ENCODE data around the gene ERI3. TPM values are rescaled to one million over a fixed set of nuclear protein-coding genes. Genes with fewer than 3 reads are reported as not detected.

ERI3 gene
- total and polyA plus RNA-seq, 2 of the 13 experiments (the other 11 are each of a cell fraction or from before 2014, with no cell fraction given) = 35.6 to 35.9 TPM

- peak; percentile 69 for DNase-seq (ENCODE audit: low spot score)
- Histone ChIP-seq H3K4me1 (ENCODE audit: insufficient read depth, low read length) (peaks cover 44% of the 10 kb centered on the region), H3K4me3 (replicated peaks in 1 of 3; ENCODE audit: insufficient read depth in 1 of 3, low read depth in 2 of 3, low read length in 3 of 3) (peak overlapping the region in 1 of 3 experiments; percentile 18; a peak in 1 of 6 replicates), H3K9me3 (ENCODE audit: low read length) (no peaks in the 10 kb centered on the region), H3K9ac (ENCODE audit: insufficient read depth, low read depth, low read length) (peak overlapping the region; percentile 39), H3K4me2 (ENCODE audit: low read depth, low read length) (peak overlapping the region; percentile 67), H3K79me2 (ENCODE audit: insufficient read depth, low read length) (no peaks in the 10 kb centered on the region), H3K36me3 (replicated peaks in 1 of 2; ENCODE audit: control insufficient read depth in 1 of 2, insufficient read depth in 2 of 2, low read length in 2 of 2) (peaks cover 0 to 10% of the 10 kb centered on the region in 2 experiments; a peak in 2 of 5 replicates), H3K27me3 (ENCODE audit: control insufficient read depth in 1 of 2, insufficient read depth in 2 of 2, low read length in 2 of 2) (no peaks in the 10 kb centered on the region), H4K20me1 (ENCODE audit: insufficient read depth, low read length) (no peaks in the 10 kb centered on the region), H3K27ac (ENCODE audit: extremely low read length, insufficient read depth, low read length) (peak overlapping the region; percentile 79), H2AFZ (ENCODE audit: low read length) (no peak overlapping the region)
- in situ Hi-C loops (cut with HindIII; ENCODE audit: extremely low pct_ligation_motif_present, low pct_unique_long_range_greater_than_20kb) (loop anchor here (5.0 kb wide), 1 partner anchor 47 kb away; no protein-coding TSS in a partner anchor), intact Hi-C loops (cut with micrococcal nuclease; ENCODE audit: unreplicated experiment) (no loop called here)
- ATAC-seq = peak; percentile 59
- ChIA-PET POLR2A (interaction anchor here (0.7 to 5.5 kb wide), 15 partner anchors 9 to 736 kb away, joined by 3 to 82 read pairs (median 11); partner anchors contain the start of genes ARMH1, DMAP1 and TMEM53), CTCF (ENCODE audit: low intra/inter-chr PET ratio, low total read pairs) (no interaction called here)
- WGBS (ENCODE audit: low lambda C conversion rate) = 74% methylated on average over 2 of the region's 2 CpGs
- no TSS peak for BruUV-seq (replicated peaks)
- FAIRE-seq = peak; percentile 71
- no peak for TF ChIP-seq GABPB1 (CRISPR knock-in tag; IDR thresholded peaks at IDR 0.05)
- TF ChIP-seq, protein P1, sequence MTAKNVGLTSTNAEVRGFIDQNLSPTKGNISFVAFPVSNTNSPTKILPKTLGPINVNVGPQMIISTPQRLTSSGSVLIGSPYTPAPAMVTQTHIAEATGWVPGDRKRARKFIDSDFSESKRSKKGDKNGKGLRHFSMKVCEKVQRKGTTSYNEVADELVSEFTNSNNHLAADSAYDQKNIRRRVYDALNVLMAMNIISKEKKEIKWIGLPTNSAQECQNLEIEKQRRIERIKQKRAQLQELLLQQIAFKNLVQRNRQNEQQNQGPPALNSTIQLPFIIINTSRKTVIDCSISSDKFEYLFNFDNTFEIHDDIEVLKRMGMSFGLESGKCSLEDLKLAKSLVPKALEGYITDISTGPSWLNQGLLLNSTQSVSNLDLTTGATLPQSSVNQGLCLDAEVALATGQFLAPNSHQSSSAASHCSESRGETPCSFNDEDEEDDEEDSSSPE (CRISPR knock-in tag; IDR thresholded peaks at IDR 0.05) = no peak
- TF ChIP-seq, protein P2, sequence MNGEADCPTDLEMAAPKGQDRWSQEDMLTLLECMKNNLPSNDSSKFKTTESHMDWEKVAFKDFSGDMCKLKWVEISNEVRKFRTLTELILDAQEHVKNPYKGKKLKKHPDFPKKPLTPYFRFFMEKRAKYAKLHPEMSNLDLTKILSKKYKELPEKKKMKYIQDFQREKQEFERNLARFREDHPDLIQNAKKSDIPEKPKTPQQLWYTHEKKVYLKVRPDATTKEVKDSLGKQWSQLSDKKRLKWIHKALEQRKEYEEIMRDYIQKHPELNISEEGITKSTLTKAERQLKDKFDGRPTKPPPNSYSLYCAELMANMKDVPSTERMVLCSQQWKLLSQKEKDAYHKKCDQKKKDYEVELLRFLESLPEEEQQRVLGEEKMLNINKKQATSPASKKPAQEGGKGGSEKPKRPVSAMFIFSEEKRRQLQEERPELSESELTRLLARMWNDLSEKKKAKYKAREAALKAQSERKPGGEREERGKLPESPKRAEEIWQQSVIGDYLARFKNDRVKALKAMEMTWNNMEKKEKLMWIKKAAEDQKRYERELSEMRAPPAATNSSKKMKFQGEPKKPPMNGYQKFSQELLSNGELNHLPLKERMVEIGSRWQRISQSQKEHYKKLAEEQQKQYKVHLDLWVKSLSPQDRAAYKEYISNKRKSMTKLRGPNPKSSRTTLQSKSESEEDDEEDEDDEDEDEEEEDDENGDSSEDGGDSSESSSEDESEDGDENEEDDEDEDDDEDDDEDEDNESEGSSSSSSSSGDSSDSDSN (CRISPR knock-in tag; IDR thresholded peaks at IDR 0.05) = no peak
- TF ChIP-seq ZNF160 (CRISPR knock-in tag; IDR thresholded peaks at IDR 0.05) = no peak
- 0 out of 2 replicates have a peak, but pooled peaks have one; percentile 22 for TF ChIP-seq MIXL1 (CRISPR knock-in tag; IDR thresholded peaks at IDR 0.05)
- TF ChIP-seq GATAD2A (CRISPR knock-in tag; IDR thresholded peaks at IDR 0.05) = 0 out of 2 replicates have a peak, but pooled peaks have one; percentile 12
- no peak for TF ChIP-seq SOX13 (IDR thresholded peaks at IDR 0.05)
- TF ChIP-seq SOX13 (CRISPR knock-in tag; conservative IDR thresholded peaks at IDR 0.05 in 1 of 2, IDR thresholded peaks at IDR 0.05 in 1 of 2) = peak in 1 of 2 experiments; percentile 51; a peak in 2 of 4 replicates
- TF ChIP-seq ZNF572 (CRISPR knock-in tag; IDR thresholded peaks at IDR 0.05) = 0 out of 2 replicates have a peak, but pooled peaks have one; percentile 38
- TF ChIP-seq ZNF501 (CRISPR knock-in tag; IDR thresholded peaks at IDR 0.05) = 0 out of 2 replicates have a peak, but pooled peaks have one; percentile 47
- no peak for TF ChIP-seq ZNF503 (CRISPR knock-in tag; IDR thresholded peaks at IDR 0.05)
- no peak for TF ChIP-seq ZFP37 (CRISPR knock-in tag; IDR thresholded peaks at IDR 0.05; ENCODE audit: borderline replicate concordance)
- no peak for TF ChIP-seq FOXA3 (CRISPR knock-in tag; IDR thresholded peaks at IDR 0.05)
- TF ChIP-seq KDM6A (CRISPR knock-in tag; IDR thresholded peaks at IDR 0.05; ENCODE audit: low read depth) = 0 out of 2 replicates have a peak, but pooled peaks have one; percentile 34
- TF ChIP-seq ZNF136 (CRISPR knock-in tag; IDR thresholded peaks at IDR 0.05; ENCODE audit: low read depth) = no peak
- no peak for TF ChIP-seq ZNF605 (CRISPR knock-in tag; IDR thresholded peaks at IDR 0.05)
- no peak for TF ChIP-seq POLR2A (IDR thresholded peaks at IDR 0.05; ENCODE audit: insufficient read depth in 1 of 2, low read depth in 2 of 2, low read length in 2 of 2)
- 0 out of 2 replicates have a peak, but pooled peaks have one; percentile 1 for TF ChIP-seq RFXAP (CRISPR knock-in tag; IDR thresholded peaks at IDR 0.05; ENCODE audit: borderline replicate concordance)
- TF ChIP-seq POGK (CRISPR knock-in tag; conservative IDR thresholded peaks at IDR 0.05) = 0 out of 2 replicates have a peak, but pooled peaks have one; percentile 28
These were observed 70.9 kb downstream of the ERI3 start for GRCh38 chr1:44284184-44284583.
